Measurements from ENCODE around the gene BPIFB1. TPM values are rescaled to one million over a fixed set of nuclear protein-coding genes. Genes with fewer than 3 reads are reported as not detected.

BPIFB1 gene
- total RNA-seq, 1 donor from 2014 or later, result not detected

DNA sequence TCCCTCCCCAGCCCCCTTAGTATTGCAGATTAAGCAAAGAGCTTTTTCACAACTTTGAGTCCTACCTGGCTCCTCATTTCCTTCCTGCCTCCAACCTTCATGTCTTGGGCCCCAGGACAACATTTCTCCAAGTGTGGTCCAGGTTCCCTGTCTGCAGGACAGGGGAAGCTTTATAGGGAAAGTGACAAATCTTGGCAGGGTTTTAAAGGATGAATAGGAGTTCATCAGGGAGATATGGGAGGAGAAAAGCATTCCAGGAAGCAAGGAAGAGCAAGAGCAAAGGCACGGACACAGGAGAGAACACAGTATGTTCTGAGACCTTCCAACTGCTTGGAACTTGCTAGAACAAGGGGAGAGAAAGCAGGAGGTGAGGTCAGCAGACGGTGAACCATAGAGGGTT, 1.9 kb downstream of the BPIFB1 start:
- Histone ChIP-seq H3K79me2 (ENCODE audit: low read depth) (no peaks in the 10 kb centered on the region), H3K27ac (no peak overlapping the region), H4K20me1 (ENCODE audit: low read depth) (no peaks in the 10 kb centered on the region), H3K9ac (no peak overlapping the region), H3F3A (ENCODE audit: low read depth) (no peaks in the 10 kb centered on the region), H3K9me3 (ENCODE audit: low read depth) (no peaks in the 10 kb centered on the region), H3K4me2 (no peak overlapping the region), H3K4me3 (no peak overlapping the region), H3K27me3 (no peaks in the 10 kb centered on the region), H2AFZ (replicated peaks) (no peak overlapping the region), H3K36me3 (no peaks in the 10 kb centered on the region), H3K4me1 (no peaks in the 10 kb centered on the region)
- H3K9me3 Mint-ChIP-seq, result no peaks in the 10 kb centered on the region
- H3K4me3 Mint-ChIP-seq, result no peak overlapping the region
- no peaks in the 10 kb centered on the region for H3K36me3 Mint-ChIP-seq
- peak overlapping the region; percentile 26 for H3K27ac Mint-ChIP-seq
- TF ChIP-seq EZH2 (IDR thresholded peaks at IDR 0.05) (no peak), EZH2phosphoT487 (IDR thresholded peaks at IDR 0.05) (no peak)
- TF ChIP-seq, protein P1, sequence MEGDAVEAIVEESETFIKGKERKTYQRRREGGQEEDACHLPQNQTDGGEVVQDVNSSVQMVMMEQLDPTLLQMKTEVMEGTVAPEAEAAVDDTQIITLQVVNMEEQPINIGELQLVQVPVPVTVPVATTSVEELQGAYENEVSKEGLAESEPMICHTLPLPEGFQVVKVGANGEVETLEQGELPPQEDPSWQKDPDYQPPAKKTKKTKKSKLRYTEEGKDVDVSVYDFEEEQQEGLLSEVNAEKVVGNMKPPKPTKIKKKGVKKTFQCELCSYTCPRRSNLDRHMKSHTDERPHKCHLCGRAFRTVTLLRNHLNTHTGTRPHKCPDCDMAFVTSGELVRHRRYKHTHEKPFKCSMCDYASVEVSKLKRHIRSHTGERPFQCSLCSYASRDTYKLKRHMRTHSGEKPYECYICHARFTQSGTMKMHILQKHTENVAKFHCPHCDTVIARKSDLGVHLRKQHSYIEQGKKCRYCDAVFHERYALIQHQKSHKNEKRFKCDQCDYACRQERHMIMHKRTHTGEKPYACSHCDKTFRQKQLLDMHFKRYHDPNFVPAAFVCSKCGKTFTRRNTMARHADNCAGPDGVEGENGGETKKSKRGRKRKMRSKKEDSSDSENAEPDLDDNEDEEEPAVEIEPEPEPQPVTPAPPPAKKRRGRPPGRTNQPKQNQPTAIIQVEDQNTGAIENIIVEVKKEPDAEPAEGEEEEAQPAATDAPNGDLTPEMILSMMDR (IDR thresholded peaks at IDR 0.05), result no peak
- no peak for DNase-seq (ENCODE audit: low spot score)
- peaks cover 5% of the 10 kb centered on the region for H3K4me1 Mint-ChIP-seq
- H3K27me3 Mint-ChIP-seq (ENCODE audit: insufficient read depth, low read depth), result peaks cover 14% of the 10 kb centered on the region

DNA sequence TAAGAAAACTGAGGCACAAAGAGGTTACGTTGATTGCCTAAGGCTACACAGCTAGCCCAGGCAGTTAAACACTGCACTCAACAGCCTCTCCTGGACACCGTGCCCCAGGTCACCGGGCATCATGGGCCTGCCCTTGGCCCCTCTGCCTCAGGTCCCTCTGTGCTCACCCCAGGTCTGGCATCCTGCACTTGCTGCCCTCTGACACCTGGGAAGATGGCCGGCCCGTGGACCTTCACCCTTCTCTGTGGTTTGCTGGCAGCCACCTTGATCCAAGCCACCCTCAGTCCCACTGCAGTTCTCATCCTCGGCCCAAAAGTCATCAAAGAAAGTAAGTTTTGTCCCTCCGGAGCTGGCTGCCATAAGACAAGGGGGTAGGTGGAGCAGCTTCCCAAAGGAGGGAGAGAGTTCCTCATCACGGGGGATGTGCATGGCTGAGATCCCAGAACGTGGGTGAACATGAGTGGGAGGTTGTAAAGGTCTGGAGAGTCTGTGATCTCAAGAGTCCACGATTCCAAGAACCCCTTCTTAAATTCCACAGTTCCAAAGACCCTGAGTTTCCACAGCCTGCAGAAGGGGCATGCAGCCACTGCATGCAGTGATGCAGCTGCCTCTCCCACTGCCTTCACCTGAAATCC, 3.0 kb downstream of the BPIFB1 start:
- no peak for DNase-seq (ENCODE audit: low spot score)
- Histone ChIP-seq H3K27ac (no peak overlapping the region), H3K79me2 (ENCODE audit: low read depth) (no peaks in the 10 kb centered on the region), H3K4me1 (no peaks in the 10 kb centered on the region), H3K27me3 (no peaks in the 10 kb centered on the region), H3K4me3 (no peak overlapping the region), H3F3A (ENCODE audit: low read depth) (no peaks in the 10 kb centered on the region), H3K9ac (no peak overlapping the region), H2AFZ (replicated peaks) (no peak overlapping the region), H3K36me3 (no peaks in the 10 kb centered on the region), H3K9me3 (ENCODE audit: low read depth) (no peaks in the 10 kb centered on the region), H3K4me2 (no peak overlapping the region), H4K20me1 (ENCODE audit: low read depth) (no peaks in the 10 kb centered on the region)
- Mint-ChIP-seq H3K4me3 (no peak overlapping the region), H3K27ac (no peak overlapping the region), H3K36me3 (no peaks in the 10 kb centered on the region), H3K27me3 (ENCODE audit: insufficient read depth, low read depth) (peaks cover 10% of the 10 kb centered on the region), H3K4me1 (peaks cover 5% of the 10 kb centered on the region), H3K9me3 (no peaks in the 10 kb centered on the region)
- TF ChIP-seq EZH2phosphoT487 (IDR thresholded peaks at IDR 0.05) (no peak), EZH2 (IDR thresholded peaks at IDR 0.05) (no peak)
- TF ChIP-seq, protein P1 (IDR thresholded peaks at IDR 0.05), result no peak

DNA sequence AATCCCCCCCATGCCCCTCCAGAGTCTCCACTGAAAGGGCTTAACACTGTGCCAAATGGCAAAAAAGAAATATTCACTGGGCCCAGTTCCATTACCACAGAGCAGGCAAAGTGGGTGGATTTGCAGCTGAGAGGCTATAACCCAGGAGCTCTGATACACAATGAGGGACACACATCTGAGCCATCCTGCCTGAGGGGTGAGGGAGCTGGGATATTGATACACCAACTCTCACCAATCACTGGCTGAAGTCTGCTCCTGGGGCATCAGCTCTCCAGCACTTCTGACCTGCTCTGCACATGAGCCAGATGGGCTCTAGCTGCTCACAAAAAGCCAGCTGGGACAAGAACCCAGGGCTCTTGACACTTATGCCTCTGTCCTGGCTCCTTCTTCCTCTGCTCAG, 4.9 kb downstream of the BPIFB1 start:
- Histone ChIP-seq H3K4me2 (no peak overlapping the region), H3K27me3 (no peaks in the 10 kb centered on the region), H3K4me1 (no peaks in the 10 kb centered on the region), H3F3A (ENCODE audit: low read depth) (no peaks in the 10 kb centered on the region), H3K4me3 (no peak overlapping the region), H4K20me1 (ENCODE audit: low read depth) (no peaks in the 10 kb centered on the region), H3K79me2 (ENCODE audit: low read depth) (no peaks in the 10 kb centered on the region), H3K36me3 (no peaks in the 10 kb centered on the region), H3K9me3 (ENCODE audit: low read depth) (no peaks in the 10 kb centered on the region), H3K27ac (no peak overlapping the region), H3K9ac (no peak overlapping the region), H2AFZ (replicated peaks) (no peak overlapping the region)
- H3K4me1 Mint-ChIP-seq, result peaks cover 5% of the 10 kb centered on the region
- no peak overlapping the region for H3K27ac Mint-ChIP-seq
- H3K36me3 Mint-ChIP-seq, result no peaks in the 10 kb centered on the region
- H3K9me3 Mint-ChIP-seq, result peaks cover 2% of the 10 kb centered on the region
- TF ChIP-seq EZH2phosphoT487 (IDR thresholded peaks at IDR 0.05), result no peak
- TF ChIP-seq EZH2 (IDR thresholded peaks at IDR 0.05), result no peak
- TF ChIP-seq, protein P1 (IDR thresholded peaks at IDR 0.05), result no peak
- H3K27me3 Mint-ChIP-seq (ENCODE audit: insufficient read depth, low read depth), result peaks cover 10% of the 10 kb centered on the region
- DNase-seq (ENCODE audit: low spot score), result no peak
- H3K4me3 Mint-ChIP-seq, result no peak overlapping the region

All from neural progenitor cell (in vitro differentiated cells).